HG02938 (cell line): Measurements from ENCODE around the gene DNAI4.
"Not testable (repeated sequence)": the region's sequence is repeated elsewhere in the genome, so short reads cannot be mapped to it uniquely, and the experiment has no call there.

Experiments used
- ATAC-seq: cut with Tn5 transposase; IDR thresholded peaks from one replicate; pipeline ENCODE4 v1.9.1; 2021; ENCODE audit warnings: mild to moderate bottlenecking, moderate library complexity; ENCODE audit not compliant: unreplicated experiment

DNAI4 gene

DNA sequence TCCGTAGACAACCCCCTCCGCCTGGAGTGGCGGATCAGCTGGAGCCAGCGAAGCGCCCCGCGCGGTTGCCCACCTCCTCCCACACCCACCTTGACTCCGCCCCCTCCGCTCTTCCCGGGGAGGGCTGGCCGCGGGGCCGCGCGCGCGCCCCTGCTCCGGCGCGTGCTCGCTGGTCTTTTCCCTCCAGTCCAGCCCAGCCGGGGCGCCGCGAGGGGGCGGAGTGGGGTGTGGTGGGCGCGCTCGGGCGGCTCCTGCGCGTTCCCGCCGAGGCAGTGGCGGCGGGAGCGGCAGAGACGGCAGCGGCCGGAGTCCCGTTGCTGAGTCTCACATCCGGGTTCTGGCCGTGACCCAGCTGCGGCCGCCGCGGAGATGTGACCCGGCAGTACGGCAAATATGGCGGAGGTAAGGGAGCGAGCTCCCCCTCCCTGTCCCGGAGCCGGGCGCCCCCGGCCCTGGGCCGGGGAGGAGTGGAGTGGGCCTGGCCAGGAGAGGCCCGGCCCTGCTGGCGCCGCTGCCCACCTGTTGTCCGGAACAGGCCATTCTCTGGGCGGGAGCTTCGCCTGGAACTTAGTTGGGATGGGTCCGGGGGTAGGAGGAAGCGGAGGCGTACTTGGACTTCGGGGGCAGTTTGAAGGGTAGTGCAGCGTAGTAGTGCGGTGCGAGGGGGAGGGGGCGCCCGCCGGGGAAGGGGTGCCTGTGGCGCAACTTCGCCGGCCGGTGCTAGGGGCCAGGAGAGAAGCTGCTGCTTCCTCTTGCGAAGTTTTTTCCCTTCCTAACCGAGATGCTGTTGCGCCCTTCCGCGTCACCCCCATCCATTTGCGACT, 5.6 kb upstream of the DNAI4 start:
- ATAC-seq = peak; percentile 63

- no peak for ATAC-seq
These were observed 5.0 kb upstream of the DNAI4 start for GRCh38 chr1:66929691-66929998.

- ATAC-seq = no peak
These were observed 4.6 kb upstream of the DNAI4 start for GRCh38 chr1:66929146-66929688.

GRCh38 chr1:66927528-66927927, 2.9 kb upstream of the DNAI4 start:
- no peak for ATAC-seq

- ATAC-seq = no peak
These were observed 1.3 kb upstream of the DNAI4 start for GRCh38 chr1:66925944-66926343.

DNA sequence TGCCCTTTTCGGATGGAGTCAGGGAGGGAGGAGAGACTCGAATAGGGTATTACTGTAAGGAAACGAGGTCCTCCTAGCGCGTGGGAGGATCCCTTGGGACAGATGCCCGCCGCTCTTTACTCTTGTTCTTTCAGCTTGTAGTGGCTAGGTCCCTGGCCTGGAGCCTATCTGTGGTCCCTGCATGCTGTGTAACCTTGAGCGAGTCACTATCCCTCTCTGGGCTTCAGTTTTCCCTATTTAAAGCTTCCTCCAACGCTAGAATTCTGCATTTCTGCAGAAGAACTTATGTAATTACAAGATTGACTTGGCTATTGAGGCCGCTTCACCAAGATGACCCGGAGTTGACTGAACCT, 878 bp upstream of the DNAI4 start:
- ATAC-seq = peak; percentile 2

GRCh38 chr1:66920543-66920942, 4.1 kb downstream of the DNAI4 start:
- ATAC-seq = no peak

DNA sequence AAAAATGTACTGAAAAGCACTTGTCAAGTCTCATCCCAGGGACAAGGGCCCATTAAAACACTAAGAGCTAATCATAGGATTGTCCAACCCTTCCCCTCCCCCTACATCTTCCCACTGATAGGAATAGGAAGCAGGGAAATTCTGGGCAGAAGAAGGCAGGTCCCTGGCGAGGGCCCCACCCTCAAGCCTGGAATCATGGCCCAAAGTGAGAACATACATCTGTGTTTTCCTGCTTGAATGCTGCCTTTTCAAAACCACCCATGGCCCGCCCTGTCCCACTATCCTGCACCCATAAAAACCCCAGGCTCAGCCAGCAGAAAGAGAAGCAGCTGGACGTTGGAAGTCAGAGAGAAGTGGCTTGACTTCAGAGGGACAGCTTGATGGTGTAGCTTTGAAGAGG, 4.8 kb downstream of the DNAI4 start:
- ATAC-seq = no peak

DNA sequence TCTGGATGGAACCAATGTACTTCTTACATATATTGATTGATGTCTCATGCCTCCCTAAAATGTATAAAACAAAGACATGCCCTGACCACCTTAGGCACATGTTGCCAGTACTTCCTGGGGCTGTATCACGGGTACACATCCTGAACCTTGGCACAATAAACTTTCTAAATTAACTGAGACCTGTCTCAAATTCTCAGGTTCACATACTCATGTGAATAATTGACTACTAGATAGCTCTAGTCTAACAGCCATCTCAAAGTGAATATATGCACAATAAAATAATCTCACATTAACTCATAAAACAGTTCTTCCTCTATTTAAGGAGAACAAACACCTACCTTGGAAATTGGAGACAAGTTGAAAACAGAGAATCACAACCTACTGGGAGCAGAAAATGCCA, 5.6 kb downstream of the DNAI4 start:
- ATAC-seq = no peak

GRCh38 chr1:66917476-66917875, 7.2 kb downstream of the DNAI4 start:
- no peak for ATAC-seq

DNA sequence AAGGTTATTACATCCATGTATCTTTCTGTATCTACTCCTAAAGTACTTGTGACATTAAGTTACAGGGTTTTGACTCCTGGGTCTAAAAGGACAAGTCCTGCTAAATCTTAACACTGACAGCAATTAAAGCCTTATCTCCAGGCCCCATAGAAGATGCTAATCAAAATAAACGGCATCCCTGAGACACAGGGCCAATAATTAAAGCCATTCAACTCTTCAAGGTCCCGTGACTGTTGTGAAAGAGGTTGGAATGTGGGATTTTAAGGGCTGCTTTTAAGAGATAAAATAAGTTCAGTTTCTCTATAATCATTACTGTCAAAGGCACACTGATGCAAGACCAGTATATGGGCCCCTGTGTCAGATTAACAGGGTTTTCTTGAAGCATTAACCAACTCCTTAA, 8.3 kb downstream of the DNAI4 start:
- no peak for ATAC-seq

- not testable (repeated sequence) for ATAC-seq
These were observed 9.5 kb downstream of the DNAI4 start for GRCh38 chr1:66915203-66915602.

DNA sequence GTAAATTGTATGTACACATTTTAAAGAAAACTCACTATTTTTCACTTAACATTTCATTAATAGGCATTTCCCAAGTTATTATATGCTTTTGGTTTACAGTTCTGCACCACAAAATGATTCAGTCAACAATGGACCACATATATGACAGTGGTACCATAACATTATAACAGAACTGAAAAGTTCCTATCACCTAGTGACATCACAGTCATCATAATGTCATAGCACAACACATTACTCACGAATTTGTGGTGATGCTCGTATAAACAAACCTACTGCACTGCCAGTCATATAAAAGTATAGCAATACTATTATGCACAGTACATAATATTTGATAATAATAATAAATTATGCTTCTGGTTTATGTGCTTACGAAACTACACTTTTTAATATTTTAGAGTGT, 30.9 kb downstream of the DNAI4 start:
- ATAC-seq = no peak

DNA sequence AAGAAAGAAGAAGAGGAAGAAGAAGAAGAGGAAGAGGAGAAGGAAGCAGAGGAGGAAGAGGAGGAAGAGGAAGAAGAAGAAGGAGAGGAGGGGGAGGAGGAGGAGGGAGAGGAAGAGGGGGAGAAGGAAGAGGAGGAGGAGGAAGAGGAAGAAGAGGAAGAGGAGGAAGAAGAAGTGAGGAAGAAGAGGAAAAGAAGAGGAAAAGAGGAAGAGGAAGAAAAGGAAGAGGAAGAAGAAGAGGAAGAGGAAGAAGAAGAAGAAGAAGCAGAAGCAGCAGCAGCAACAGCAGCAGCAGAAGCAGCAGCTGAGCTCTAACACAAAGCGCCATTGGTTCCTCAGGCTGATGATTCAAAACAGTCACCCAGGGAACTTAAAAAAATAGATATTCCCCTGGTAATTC, 34.0 kb downstream of the DNAI4 start:
- ATAC-seq = no peak

GRCh38 chr1:66889030-66889429, 35.6 kb downstream of the DNAI4 start:
- ATAC-seq = no peak

DNA sequence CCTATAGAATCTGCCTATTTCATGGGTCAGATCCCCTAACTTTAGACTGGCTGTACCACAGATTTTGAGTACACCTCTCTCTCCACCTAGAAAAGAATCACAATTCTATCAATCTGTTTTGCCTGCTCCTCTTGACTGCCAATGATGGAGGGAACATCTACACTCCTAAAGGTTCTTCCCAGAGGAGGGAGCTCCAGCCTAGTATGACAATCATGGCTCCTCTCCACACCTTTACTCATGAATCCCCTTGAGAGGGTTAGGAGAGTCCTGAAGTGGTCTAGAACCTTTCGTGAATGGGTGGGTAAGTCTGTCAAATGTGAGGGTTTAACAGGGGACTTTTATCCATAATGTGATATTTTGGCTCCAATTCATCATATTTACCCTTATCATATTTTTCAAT, 48.0 kb downstream of the DNAI4 start:
- no peak for ATAC-seq

GRCh38 chr1:66873111-66873510, 51.5 kb downstream of the DNAI4 start:
- no peak for ATAC-seq

GRCh38 chr1:66872024-66872423, 52.6 kb downstream of the DNAI4 start:
- ATAC-seq = not testable (repeated sequence)

- ATAC-seq = no peak
These were observed 57.2 kb downstream of the DNAI4 start for GRCh38 chr1:66867501-66867900.

- ATAC-seq = no peak
These were observed 64.1 kb downstream of the DNAI4 start for GRCh38 chr1:66860529-66860928.

DNA sequence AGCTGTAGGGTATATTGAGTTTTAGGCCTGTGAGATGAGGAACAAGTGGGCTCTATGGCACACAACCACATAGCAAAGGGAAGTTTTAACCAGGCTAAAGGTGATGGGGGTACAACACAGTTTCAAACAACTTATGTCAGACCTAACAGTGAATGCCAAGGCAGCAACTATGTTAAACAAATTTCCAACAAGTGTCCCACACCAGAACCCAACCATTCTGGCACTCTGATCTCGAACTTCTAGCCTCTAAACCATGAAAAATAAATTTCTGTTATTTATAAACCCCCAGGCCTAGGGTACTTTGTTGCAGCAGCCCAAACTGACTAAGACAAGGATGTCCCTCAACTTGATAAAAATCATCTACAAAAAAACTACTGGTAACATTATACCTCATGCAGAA, 71.3 kb downstream of the DNAI4 start:
- peak; percentile 13 for ATAC-seq

- peak; percentile 64 for ATAC-seq
These were observed 71.8 kb downstream of the DNAI4 start for GRCh38 chr1:66852870-66853269.

GRCh38 chr1:66850989-66851388, 73.7 kb downstream of the DNAI4 start:
- no peak for ATAC-seq
